HepG2 (cell line): ENCODE measurements around the gene MMP26. TPM values are rescaled to one million over a fixed set of nuclear protein-coding genes. Genes with fewer than 3 reads are reported as not detected.

Experiments
- polyA plus RNA-seq, 8 experiments: library from polyadenylated mRNA; depleted of rRNA in 3 of 8; stranded (reverse) in 7 of 8; unstranded in 1 of 8; fragments of >200 nt; fragmentation: Illumina TruSeq in 4 of 8; extraction: Trizol in 4 of 8; gene quantifications; 2 replicates each; pipeline versions ENCODE4 v1.2.1 to v1.2.3, GENCODE V29; 2011 to 2016; ENCODE audit warnings: low read depth in 4 of 8, missing spikeins in 1 of 8, mixed read lengths in 1 of 8; ENCODE audit not compliant: insufficient read depth in 1 of 8
- total RNA-seq, 5 experiments: library from RNA; depleted of rRNA; stranded (reverse); fragments of >200 nt; fragmentation: Illumina TruSeq; extraction: Trizol; gene quantifications; 2 replicates each; pipeline ENCODE4 v1.2.3, GENCODE V29; 2016; ENCODE audit warnings: low read depth in 1 of 5

MMP26 gene
- total and polyA plus RNA-seq, 2 of the 13 experiments (the other 11 are each of a cell fraction or from before 2014, with no cell fraction given): not detected

Other genes with a start within 250 kb of the MMP26 start
- not detected in 2 replicates for gene OR52K1, start 222.1 kb upstream of the MMP26 start, total RNA-seq (2016; rRNA removed; fragmentation: Illumina TruSeq; extraction: Trizol)
- gene OR52K1, start 222.1 kb upstream of the MMP26 start, polyA plus RNA-seq (2011; rRNA removed): not detected in 2 replicates
- not detected in 2 replicates for gene OR52M1, start 159.6 kb upstream of the MMP26 start, total RNA-seq (2016; rRNA removed; fragmentation: Illumina TruSeq; extraction: Trizol)
- not detected in 2 replicates for gene OR52M1, start 159.6 kb upstream of the MMP26 start, polyA plus RNA-seq (2011; rRNA removed)
- gene OR52I2, start 123.0 kb upstream of the MMP26 start, total RNA-seq (2016; rRNA removed; fragmentation: Illumina TruSeq; extraction: Trizol): not detected in 2 replicates
- not detected in 2 replicates for gene OR52I2, start 123.0 kb upstream of the MMP26 start, polyA plus RNA-seq (2011; rRNA removed)
- not detected in 2 replicates for gene OR52I1, start 110.7 kb upstream of the MMP26 start, total RNA-seq (2016; rRNA removed; fragmentation: Illumina TruSeq; extraction: Trizol)
- gene OR52I1, start 110.7 kb upstream of the MMP26 start, polyA plus RNA-seq (2011; rRNA removed): not detected in 2 replicates
- not detected in 2 replicates for gene TRIM68, start 96.6 kb upstream of the MMP26 start, total RNA-seq (2016; rRNA removed; fragmentation: Illumina TruSeq; extraction: Trizol)
- not detected in 2 replicates for gene TRIM68, start 96.6 kb upstream of the MMP26 start, polyA plus RNA-seq (2011; rRNA removed)
- gene OR51D1, start 67.3 kb upstream of the MMP26 start, total RNA-seq (2016; rRNA removed; fragmentation: Illumina TruSeq; extraction: Trizol): not detected in 2 replicates
- gene OR51D1, start 67.3 kb upstream of the MMP26 start, polyA plus RNA-seq (2011; rRNA removed): not detected in 2 replicates
- not detected in 2 replicates for gene OR51E1, start 60.8 kb upstream of the MMP26 start, total RNA-seq (2016; rRNA removed; fragmentation: Illumina TruSeq; extraction: Trizol)
- gene OR51E1, start 60.8 kb upstream of the MMP26 start, polyA plus RNA-seq (2011; rRNA removed): not detected in 2 replicates
- gene OR51E2, start 6.9 kb upstream of the MMP26 start, total RNA-seq (2016; rRNA removed; fragmentation: Illumina TruSeq; extraction: Trizol): not detected in 2 replicates
- gene OR51E2, start 6.9 kb upstream of the MMP26 start, polyA plus RNA-seq (2011; rRNA removed): not detected in 2 replicates
- not detected in 2 replicates for gene OR51F1, start 65.2 kb downstream of the MMP26 start, total RNA-seq (2016; rRNA removed; fragmentation: Illumina TruSeq; extraction: Trizol)
- not detected in 2 replicates for gene OR51F1, start 65.2 kb downstream of the MMP26 start, polyA plus RNA-seq (2011; rRNA removed)
- gene OR52R1, start 99.6 kb downstream of the MMP26 start, total RNA-seq (2016; rRNA removed; fragmentation: Illumina TruSeq; extraction: Trizol): not detected in 2 replicates
- gene OR52R1, start 99.6 kb downstream of the MMP26 start, polyA plus RNA-seq (2011; rRNA removed): not detected in 2 replicates
- not detected in 2 replicates for gene OR51F2, start 116.5 kb downstream of the MMP26 start, total RNA-seq (2016; rRNA removed; fragmentation: Illumina TruSeq; extraction: Trizol)
- gene OR51F2, start 116.5 kb downstream of the MMP26 start, polyA plus RNA-seq (2011; rRNA removed): not detected in 2 replicates
- gene OR51S1, start 144.4 kb downstream of the MMP26 start, total RNA-seq (2016; rRNA removed; fragmentation: Illumina TruSeq; extraction: Trizol): not detected in 2 replicates
- not detected in 2 replicates for gene OR51S1, start 144.4 kb downstream of the MMP26 start, polyA plus RNA-seq (2011; rRNA removed)
- gene OR51T1, start 177.1 kb downstream of the MMP26 start, total RNA-seq (2016; rRNA removed; fragmentation: Illumina TruSeq; extraction: Trizol): not detected in 2 replicates
- gene OR51T1, start 177.1 kb downstream of the MMP26 start, polyA plus RNA-seq (2011; rRNA removed): not detected in 2 replicates
- not detected in 2 replicates for gene OR51A7, start 199.0 kb downstream of the MMP26 start, total RNA-seq (2016; rRNA removed; fragmentation: Illumina TruSeq; extraction: Trizol)
- not detected in 2 replicates for gene OR51A7, start 199.0 kb downstream of the MMP26 start, polyA plus RNA-seq (2011; rRNA removed)
- not detected in 2 replicates for gene OR51G2, start 214.6 kb downstream of the MMP26 start, total RNA-seq (2016; rRNA removed; fragmentation: Illumina TruSeq; extraction: Trizol)
- gene OR51G2, start 214.6 kb downstream of the MMP26 start, polyA plus RNA-seq (2011; rRNA removed): not detected in 2 replicates
- not detected in 2 replicates for gene OR51G1, start 219.6 kb downstream of the MMP26 start, total RNA-seq (2016; rRNA removed; fragmentation: Illumina TruSeq; extraction: Trizol)
- not detected in 2 replicates for gene OR51G1, start 219.6 kb downstream of the MMP26 start, polyA plus RNA-seq (2011; rRNA removed)
- not detected in 2 replicates for gene OR51A4, start 242.8 kb downstream of the MMP26 start, total RNA-seq (2016; rRNA removed; fragmentation: Illumina TruSeq; extraction: Trizol)
- not detected in 2 replicates for gene OR51A4, start 242.8 kb downstream of the MMP26 start, polyA plus RNA-seq (2011; rRNA removed)